H1 (cell line): ENCODE measurements around the gene TPH2. TPM values are rescaled to one million over a fixed set of nuclear protein-coding genes. Genes with fewer than 3 reads are reported as not detected.

ENCODE experiments used
- E2F6 ChIP-seq: IDR thresholded peaks from 2 replicates; pipeline ENCODE4 v1.6.1; 2012; ENCODE audit warnings: inconsistent platforms
- polyA plus RNA-seq, 7 experiments: library from polyadenylated mRNA; depleted of rRNA in 3 of 7; stranded (reverse) in 5 of 7; unstranded in 2 of 7; fragments of >200 nt in 5 of 7; fragments of 200-250 nt in 2 of 7; gene quantifications; 1 replicate in 5 of 7; 2 replicates in 1 of 7; 4 replicates in 1 of 7; pipeline versions ENCODE4 v1.2.1 to v1.2.3, GENCODE V29; 2011 to 2013; ENCODE audit warnings: missing spikeins in 2 of 7, mixed read lengths in 2 of 7
- total RNA-seq: library from RNA; stranded (reverse); fragmentation: NEBNext Ultra II Directional; extraction: Animal tissue kit (Norgen Biotek cat#: 25700); gene quantifications from 2 replicates; pipeline ENCODE4 v1.2.1, GENCODE V29; 2021

TPH2 gene
- total and polyA plus RNA-seq, 2 of the 8 experiments (the other 6 are each of a cell fraction or from before 2014, with no cell fraction given), result 0.57 to 1.1 TPM

GRCh38 chr12:72054511-72054910, 115.9 kb downstream of the TPH2 start (continued):
- no peak for TF ChIP-seq E2F6
